Measurements from ENCODE around the gene RC3H1. TPM values are rescaled to one million over a fixed set of nuclear protein-coding genes. Genes with fewer than 3 reads are reported as not detected.

RC3H1 gene
- total RNA-seq, 2 experiments from 2014 or later: 38.0 to 40.4 TPM

DNA sequence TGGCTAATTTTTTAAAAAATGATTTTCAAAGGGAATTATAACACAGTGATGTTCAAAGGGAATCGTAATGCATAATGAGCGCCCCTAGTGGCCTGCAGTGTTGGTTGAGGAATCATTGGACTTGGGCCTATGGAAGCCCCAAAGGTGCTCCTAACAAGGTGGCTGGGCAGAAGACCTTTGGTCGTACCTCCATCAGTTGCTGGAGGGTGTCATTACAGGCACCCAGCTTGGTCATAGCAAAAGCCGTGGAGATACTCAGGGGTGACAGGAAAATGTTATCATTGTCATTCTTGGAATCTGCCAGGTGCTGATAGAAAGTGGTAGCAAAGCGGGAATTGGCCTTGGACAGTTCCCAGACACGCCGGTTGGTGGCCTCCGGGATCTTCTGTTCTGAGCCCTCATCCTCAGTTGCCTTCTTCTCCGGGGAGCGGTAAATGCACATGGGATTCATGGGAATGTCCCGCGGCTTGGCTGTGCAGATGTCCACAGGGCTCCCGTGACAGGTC lies 107.7 kb downstream of the RC3H1 start:
- POLR2A ChIA-PET: no interaction called here
- ATAC-seq (ENCODE audit: poor library complexity): no peak
- peak in 6 of 14 experiments; percentile 2 to 44 (median 26) for DNase-seq
- intact Hi-C loops (cut with DNase I, micrococcal nuclease): no loop called here
- CTCF ChIA-PET: no interaction called here
- H3K27me3 ChIP-seq (ENCODE audit: control insufficient read depth in 1 of 2, insufficient read depth in 2 of 2, low read length in 2 of 2): no peaks in the 10 kb centered on the region
- H3K9me3 Mint-ChIP-seq: no peaks in the 10 kb centered on the region
- no peaks in the 10 kb centered on the region for H3K4me1 ChIP-seq (ENCODE audit: insufficient read depth, low read length)
- H3K27me3 Mint-ChIP-seq: no peaks in the 10 kb centered on the region
- no peaks in the 10 kb centered on the region for H3K4me1 Mint-ChIP-seq (ENCODE audit: low read depth)
- H3K36me3 Mint-ChIP-seq (ENCODE audit: low read depth): peaks cover 4% of the 10 kb centered on the region
- H3K27ac ChIP-seq (ENCODE audit: low read depth in 1 of 2, low read length in 2 of 2): no peak overlapping the region
- H3K4me3 ChIP-seq (ENCODE audit: low read length): no peak overlapping the region
- H3K36me3 ChIP-seq (ENCODE audit: insufficient read depth, low read length): no peaks in the 10 kb centered on the region
- H3K9me3 ChIP-seq (ENCODE audit: control insufficient read depth in 1 of 2, insufficient read depth in 1 of 2, low read length in 2 of 2): no peaks in the 10 kb centered on the region
- no peak overlapping the region for H3K4me3 Mint-ChIP-seq
- no peak overlapping the region for H3K27ac Mint-ChIP-seq
- TF ChIP-seq, protein P1, sequence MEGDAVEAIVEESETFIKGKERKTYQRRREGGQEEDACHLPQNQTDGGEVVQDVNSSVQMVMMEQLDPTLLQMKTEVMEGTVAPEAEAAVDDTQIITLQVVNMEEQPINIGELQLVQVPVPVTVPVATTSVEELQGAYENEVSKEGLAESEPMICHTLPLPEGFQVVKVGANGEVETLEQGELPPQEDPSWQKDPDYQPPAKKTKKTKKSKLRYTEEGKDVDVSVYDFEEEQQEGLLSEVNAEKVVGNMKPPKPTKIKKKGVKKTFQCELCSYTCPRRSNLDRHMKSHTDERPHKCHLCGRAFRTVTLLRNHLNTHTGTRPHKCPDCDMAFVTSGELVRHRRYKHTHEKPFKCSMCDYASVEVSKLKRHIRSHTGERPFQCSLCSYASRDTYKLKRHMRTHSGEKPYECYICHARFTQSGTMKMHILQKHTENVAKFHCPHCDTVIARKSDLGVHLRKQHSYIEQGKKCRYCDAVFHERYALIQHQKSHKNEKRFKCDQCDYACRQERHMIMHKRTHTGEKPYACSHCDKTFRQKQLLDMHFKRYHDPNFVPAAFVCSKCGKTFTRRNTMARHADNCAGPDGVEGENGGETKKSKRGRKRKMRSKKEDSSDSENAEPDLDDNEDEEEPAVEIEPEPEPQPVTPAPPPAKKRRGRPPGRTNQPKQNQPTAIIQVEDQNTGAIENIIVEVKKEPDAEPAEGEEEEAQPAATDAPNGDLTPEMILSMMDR (IDR thresholded peaks at IDR 0.05): peak; percentile 39

DNA sequence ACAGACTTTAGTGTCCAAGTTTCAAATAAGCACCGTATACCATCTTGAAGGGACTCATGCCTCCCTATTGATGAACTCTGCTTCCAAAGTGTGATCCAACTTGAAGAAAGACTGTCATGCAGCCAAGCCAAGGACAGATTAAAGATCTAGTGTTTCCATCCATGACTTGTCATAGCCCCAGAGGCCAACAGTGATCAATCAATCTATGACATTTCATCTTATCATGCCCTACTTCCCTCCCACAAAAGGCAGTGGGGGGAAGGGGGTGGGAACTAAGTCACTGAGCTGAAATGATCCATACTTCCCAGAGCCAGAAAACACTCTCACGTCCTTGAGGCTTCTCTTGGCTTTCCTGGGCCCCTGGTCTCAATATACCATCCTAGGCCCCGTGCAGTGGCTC lies 109.0 kb downstream of the RC3H1 start:
- Mint-ChIP-seq H3K9me3 (no peaks in the 10 kb centered on the region), H3K4me3 (no peak overlapping the region), H3K4me1 (ENCODE audit: low read depth) (no peaks in the 10 kb centered on the region), H3K36me3 (ENCODE audit: low read depth) (peaks cover 7% of the 10 kb centered on the region), H3K27me3 (no peaks in the 10 kb centered on the region), H3K27ac (no peak overlapping the region)
- no peak for ATAC-seq (ENCODE audit: poor library complexity)
- H3K4me3 ChIP-seq (ENCODE audit: low read length): no peak overlapping the region
- TF ChIP-seq, protein P1 (IDR thresholded peaks at IDR 0.05): no peak
- intact Hi-C loops (cut with DNase I, micrococcal nuclease): no loop called here
- no peak overlapping the region for H3K27ac ChIP-seq (ENCODE audit: low read depth in 1 of 2, low read length in 2 of 2)
- no peaks in the 10 kb centered on the region for H3K27me3 ChIP-seq (ENCODE audit: control insufficient read depth in 1 of 2, insufficient read depth in 2 of 2, low read length in 2 of 2)
- no peaks in the 10 kb centered on the region for H3K36me3 ChIP-seq (ENCODE audit: insufficient read depth, low read length)
- POLR2A ChIA-PET: no interaction called here
- CTCF ChIA-PET: no interaction called here
- H3K4me1 ChIP-seq (ENCODE audit: insufficient read depth, low read length): no peaks in the 10 kb centered on the region
- H3K9me3 ChIP-seq (ENCODE audit: control insufficient read depth in 1 of 2, insufficient read depth in 1 of 2, low read length in 2 of 2): no peaks in the 10 kb centered on the region
- no peak for DNase-seq

DNA sequence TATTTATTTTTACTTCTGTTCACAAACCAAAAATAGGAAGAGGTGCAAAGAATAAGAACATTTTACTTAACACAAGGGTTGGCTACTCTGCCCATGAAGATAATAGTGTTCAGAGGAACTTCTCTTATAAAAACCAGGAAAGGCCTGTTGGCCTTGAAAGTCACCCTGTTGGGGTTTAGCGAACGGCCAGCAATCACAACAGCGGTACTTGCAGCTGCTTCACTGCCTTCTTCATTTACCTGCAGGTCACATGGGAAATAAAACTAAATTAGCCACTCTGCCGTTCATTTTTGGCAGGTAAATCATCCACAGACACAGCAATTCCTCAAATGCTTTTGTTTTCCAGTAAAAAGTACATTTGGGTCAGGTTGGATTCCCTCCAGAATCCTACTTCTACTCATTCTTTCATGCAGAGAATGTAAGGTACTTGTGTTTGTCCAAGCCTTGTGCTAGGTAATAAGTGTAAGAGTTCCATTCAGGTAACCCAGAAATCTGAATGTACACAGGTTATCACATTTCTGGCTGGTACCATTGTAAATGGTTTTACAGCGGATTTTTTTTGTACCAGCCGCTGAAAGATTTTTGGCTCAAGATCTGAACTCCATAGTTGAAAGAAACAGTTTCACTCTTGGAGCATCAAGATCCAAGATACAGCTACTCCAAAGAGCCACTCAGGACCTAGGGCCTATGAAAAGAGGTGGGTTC lies 118.2 kb downstream of the RC3H1 start:
- no peaks in the 10 kb centered on the region for H3K36me3 ChIP-seq (ENCODE audit: insufficient read depth, low read length)
- H3K27me3 Mint-ChIP-seq: no peaks in the 10 kb centered on the region
- peaks cover 3% of the 10 kb centered on the region for H3K9me3 Mint-ChIP-seq
- intact Hi-C loops (cut with DNase I, micrococcal nuclease): no loop called here
- H3K4me1 Mint-ChIP-seq (ENCODE audit: low read depth): peaks cover 15% of the 10 kb centered on the region
- H3K27ac ChIP-seq (ENCODE audit: low read depth in 1 of 2, low read length in 2 of 2): no peak overlapping the region
- TF ChIP-seq, protein P1 (IDR thresholded peaks at IDR 0.05): no peak
- ATAC-seq (ENCODE audit: poor library complexity) (no peak), DNase-seq (no peak)
- no peak overlapping the region for H3K4me3 ChIP-seq (ENCODE audit: low read length)
- H3K27ac Mint-ChIP-seq: no peak overlapping the region
- ChIA-PET POLR2A (no interaction called here), CTCF (no interaction called here)
- no peaks in the 10 kb centered on the region for H3K27me3 ChIP-seq (ENCODE audit: control insufficient read depth in 1 of 2, insufficient read depth in 2 of 2, low read length in 2 of 2)
- H3K4me1 ChIP-seq (ENCODE audit: insufficient read depth, low read length): no peaks in the 10 kb centered on the region
- no peaks in the 10 kb centered on the region for H3K9me3 ChIP-seq (ENCODE audit: control insufficient read depth in 1 of 2, insufficient read depth in 1 of 2, low read length in 2 of 2)
- H3K36me3 Mint-ChIP-seq (ENCODE audit: low read depth): peaks cover 31% of the 10 kb centered on the region
- no peak overlapping the region for H3K4me3 Mint-ChIP-seq
